GM18907 (cell line): ENCODE data around the gene KDM8.

Source experiments
- ATAC-seq: cut with Tn5 transposase; IDR thresholded peaks from one replicate; pipeline ENCODE4 v1.9.1; 2021; ENCODE audit warnings: mild to moderate bottlenecking, moderate library complexity; ENCODE audit not compliant: unreplicated experiment

KDM8 gene

DNA sequence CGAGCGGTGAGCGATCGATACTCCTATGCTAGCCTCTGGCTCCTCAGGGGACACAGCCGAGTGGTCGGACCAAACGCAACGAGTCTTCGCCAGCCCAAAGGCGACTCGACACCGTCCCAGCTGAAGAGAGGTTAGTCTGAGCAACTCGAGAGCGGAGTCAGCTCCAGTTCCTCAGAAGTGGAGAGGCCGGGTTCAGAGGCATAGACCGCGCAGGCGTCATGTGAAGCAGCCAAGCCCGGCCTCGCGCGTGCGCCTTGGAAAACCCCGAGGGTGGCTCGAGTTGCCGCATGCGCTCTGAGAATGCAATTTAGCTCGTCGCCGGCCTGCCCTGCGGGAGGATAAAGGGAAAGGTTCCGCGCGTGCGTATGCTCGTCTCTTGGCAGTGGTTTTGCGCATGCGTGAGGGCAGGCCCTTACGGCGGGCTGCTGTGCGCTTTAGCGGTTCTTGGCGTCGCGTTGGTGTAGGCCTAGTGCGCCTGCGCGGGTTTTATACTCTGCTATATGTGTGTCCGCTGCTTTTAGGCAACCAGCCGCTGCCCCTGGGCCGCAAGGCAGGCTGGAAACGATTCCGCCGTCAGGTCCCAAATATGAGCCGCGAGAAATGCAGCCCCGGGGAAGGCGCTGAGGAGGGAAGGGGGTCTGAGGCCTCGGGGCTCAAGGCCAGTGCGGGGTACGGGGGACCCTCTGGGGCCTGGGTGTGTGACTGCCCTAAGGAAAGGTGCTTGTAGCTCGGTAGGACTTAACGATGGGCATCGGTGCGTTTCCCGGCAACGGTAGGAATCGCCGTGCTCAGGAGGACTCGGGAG lies at the start of gene KDM8:
Gene KDM8, plus strand, starts transcription at position 20 of the 805 bp plus-strand sequence. CDS start 6,598 bp downstream, outside the sequence.
- ATAC-seq = peak; percentile 88

DNA sequence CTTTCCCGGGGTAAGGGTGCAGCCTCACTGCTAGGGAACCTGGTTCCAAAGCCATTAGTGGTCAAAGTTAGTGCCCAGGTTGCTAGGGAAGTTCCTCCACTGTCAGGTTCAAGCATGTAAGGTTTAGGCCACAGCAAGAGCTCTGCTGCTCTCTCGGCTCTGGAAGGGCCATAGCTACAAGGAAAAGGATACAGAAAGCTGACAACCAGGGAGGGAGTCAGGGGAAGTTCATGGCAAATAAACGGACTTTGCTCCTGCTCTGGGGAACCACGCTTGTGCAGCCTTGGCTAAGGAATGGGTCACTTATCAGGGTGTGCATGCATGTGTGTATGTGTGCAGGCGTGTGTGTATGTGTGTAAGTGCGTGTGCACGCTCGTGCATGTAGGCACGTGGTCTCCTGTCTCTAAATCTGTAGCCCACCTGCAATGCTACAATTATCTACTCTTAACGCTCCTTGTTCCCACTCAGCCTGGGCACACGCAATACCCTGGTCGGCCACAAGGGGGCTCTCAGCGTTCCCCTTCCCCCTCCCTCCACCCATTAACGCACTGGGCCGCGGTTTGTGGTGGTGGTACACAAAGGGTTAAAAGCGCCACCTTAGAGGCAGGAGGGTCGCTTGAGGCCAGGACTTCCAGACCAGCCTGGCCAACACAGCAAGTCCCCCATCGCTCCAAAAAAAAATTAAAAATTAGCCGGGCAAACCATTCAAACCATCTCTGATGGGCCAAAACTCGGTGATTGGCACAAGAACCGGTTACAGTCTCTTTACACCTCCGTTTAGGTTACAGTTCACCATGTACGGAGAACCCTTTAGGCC lies 48.4 kb upstream of the KDM8 start:
- ATAC-seq = no peak

DNA sequence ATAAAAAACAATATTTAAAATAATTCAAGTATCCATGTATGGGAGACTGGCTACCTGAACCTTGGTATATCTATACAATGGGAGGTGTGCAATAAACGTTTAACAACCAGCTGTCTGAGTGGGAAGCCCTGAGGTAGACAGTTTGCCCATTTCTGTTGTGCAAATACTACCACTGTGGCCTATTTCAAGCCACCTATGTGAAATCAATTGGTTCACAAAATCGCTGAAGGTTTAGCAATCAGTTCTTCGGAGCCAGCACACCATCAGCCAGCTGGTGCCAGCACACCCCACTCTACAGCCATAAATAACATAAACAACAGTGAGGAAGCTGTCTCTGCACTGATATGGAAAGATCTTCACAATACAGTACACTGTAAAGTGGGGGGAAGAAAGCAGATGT lies 46.7 kb upstream of the KDM8 start:
- no peak for ATAC-seq

DNA sequence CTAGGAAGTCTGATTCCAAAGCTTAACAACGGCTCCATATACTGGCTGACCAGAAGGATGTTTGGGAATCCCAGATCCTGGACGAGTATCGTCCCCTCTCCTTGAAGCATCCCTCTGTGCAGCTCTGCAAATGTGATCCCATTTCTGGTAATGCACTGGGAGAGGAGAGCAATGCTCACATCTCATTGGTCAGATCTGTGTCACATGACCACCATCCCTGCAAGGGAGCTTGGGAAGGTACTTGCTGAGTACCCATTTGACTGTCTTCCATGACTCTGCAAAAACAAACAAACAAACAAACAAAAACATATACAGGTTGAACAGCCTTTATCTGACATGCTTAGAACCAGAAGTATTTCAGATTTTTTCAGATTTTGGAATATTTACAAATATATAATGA lies 41.9 kb upstream of the KDM8 start:
- no peak for ATAC-seq

DNA sequence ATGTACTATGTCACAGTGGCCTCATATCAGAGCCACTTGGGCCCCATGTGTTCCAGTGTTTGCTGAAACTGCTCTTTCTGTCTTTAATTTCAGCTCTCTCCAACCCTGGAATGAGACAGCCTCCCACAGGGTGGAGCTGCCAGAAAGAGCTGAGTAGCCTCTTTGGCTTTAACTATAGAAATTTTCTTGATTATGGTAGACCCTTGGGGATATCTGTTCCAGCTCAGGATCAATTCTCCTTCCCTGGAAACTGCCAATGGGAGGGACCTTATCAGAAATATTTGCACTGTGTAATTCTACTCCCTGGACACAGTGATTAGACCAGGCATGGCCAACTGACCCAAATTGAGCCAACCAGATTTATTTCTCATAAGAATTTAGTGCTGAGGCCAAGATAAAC lies 39.0 kb upstream of the KDM8 start:
- ATAC-seq = no peak

DNA sequence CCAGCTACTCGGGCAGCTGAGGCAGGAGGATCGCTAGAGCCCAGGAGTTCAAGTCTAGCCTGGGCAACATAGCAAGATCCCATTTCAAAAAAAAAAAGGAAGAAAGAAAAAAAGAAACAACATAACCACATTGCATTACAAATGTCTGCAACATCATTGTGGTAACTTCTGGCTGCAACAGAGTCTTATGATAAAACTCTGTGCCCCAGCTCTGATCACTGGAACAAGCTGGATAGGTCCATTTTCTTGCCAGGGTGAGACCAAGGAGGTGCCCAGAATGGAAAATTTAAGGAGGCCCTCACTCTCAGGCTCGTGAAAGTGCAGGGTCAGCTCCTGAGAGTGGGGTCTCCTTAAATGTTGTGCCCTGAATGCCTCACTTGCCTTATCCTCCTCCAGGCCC lies 37.8 kb upstream of the KDM8 start:
- ATAC-seq = no peak

DNA sequence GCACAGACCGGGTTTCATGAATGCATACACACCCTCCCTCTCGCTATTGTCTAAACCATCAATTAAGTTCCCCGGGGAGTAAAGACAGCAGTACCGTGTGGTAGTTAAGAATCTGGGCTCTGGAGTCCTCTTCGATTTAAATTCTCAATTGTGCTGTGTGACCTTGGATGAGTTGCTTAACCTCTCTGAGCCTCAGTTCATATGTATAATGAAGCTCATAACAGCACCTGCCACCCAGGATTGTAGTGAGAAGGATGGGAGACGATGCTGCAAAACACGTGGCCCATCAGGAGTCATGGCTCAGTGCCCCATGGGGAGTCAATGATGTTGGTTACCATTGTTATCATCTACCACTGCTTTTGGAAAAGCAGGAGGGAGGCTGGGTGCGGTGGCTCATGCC lies 34.5 kb upstream of the KDM8 start:
- ATAC-seq = no peak

DNA sequence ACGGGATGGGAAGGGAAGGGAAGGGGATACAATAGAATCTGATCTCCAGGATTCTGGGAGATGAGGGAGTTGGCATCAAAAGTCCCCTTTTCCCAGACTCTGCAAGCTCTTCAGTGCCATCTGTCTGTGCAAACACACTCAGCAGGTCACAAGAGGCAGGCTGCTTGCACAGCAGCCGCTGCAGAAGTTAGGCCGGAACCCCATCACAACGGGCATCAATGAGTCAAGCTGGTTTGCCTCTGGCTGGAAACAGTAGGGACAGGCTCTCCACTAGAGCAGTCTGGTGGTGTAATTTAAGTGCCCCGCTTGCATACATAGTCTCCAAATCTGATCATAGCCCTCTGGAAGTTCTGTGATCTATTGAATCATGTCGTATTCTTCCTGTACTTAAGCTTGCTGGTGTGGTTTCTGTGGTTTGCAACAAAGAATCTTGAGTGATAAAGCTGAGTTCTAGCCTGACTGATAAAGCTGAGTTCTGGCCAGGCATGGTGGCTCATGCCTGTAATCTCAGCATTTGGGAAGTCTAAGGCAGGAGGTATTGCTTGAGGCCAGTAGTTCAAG lies 33.7 kb upstream of the KDM8 start:
- ATAC-seq = no peak

DNA sequence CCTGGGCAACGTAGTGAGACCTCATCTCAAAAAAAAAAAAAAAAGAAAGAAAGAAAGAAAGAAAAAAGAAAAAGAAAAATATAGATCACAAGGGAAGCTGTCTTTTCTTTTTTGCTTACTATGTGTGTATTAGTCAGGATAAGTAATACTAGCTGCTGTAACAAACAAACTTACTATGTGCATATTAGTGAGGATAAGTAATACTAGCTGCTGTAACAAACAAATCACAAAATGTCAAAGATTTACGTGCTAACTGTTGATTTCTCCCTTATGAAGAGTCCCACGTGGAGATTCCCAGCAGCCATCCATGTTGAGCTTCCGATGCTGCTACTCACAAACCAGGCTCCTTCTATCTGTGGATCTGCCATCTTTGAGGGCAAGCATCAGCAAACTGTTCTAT lies 31.7 kb upstream of the KDM8 start:
- ATAC-seq = no peak

DNA sequence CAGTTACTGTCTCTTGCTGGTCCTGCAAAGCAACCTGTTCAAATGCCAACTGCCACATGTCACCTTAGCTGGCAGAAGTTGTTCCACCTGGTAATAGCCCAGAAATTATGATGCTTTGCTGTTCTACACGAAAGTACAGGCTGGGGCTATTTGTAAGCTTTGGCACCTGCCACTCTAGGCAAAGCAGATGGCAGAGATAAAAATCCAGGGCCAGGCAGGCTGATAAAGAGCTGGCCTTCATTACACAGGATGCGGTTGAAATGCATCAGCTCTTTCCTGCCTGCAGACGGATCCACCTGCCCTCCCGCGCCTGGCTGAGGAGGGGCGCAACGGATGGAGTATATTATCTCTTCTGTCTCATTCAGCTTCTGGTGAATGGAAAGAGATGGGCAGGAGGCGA lies 29.3 kb upstream of the KDM8 start:
- ATAC-seq = peak; percentile 74

DNA sequence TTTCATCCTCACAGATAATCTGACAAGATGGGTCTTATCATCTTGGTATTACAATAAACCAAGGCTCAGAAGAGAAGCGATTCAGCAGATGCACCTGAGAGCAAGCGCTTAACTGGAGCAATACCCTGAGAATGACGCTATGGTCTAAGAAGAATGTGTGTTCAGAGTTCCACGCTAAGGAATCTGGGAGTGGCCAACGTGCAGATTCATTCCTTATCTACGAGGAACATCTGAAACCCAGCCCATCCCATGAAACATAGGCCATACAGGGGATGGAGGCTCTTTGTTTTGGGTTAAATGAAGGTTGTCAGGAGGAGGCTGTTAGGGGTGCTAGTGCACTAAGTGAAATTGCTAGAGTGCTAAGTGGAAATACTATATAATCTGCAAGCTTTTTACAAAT lies 28.5 kb upstream of the KDM8 start:
- ATAC-seq = no peak

DNA sequence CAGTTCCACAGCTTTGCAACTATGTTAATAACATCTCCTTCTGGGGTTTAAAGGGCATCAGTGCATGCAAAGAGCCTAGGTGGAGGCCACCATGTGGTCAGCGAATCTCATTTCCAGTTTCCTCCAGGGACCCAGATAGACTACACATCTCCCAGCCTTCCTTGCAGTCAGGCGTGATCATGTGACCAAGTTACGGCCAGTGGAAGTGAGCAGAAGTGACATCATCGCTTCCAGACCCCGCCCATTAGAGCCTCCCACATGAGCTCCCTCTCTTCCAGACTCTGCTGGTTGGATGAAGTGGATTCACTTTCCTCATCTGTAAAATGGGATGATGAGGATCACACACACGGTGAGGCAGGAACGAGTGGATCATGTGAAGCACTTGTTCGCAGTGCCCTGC lies 27.4 kb upstream of the KDM8 start:
- ATAC-seq = no peak

DNA sequence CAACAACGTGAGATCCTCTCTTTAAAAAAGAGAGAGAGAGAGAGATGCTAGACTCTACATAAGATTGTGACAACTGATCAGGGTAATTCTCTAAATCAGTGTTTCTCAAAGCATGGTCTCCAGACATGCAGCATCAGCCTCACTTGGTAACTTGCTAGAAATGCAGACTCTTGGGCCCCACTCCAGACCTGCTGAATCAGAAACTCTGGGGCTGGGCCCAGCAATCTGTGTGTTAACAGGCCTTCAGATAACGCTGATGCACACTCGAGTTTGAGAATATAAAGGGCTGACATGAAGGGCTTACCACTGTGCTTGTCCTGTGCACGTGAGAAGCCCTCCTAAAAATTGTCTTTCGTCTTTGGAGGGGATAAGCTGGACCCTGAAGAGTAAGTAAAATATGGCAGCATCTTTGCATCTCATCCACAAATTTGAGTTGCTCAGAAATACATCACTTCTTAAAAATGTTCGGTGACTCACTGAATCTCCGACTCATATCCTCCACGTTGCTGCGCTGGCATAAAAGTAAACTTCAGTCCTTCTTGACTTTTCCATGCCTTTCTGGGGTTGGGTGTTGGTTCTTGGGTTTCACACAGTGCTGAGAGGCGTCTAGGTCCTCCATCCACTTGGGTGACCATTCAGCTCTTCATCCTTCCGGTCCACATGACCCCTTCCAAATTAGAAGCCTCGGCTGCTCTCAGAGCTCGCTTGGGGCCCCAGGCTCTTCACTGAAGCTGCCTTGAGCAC lies 26.1 kb upstream of the KDM8 start:
- no peak for ATAC-seq

DNA sequence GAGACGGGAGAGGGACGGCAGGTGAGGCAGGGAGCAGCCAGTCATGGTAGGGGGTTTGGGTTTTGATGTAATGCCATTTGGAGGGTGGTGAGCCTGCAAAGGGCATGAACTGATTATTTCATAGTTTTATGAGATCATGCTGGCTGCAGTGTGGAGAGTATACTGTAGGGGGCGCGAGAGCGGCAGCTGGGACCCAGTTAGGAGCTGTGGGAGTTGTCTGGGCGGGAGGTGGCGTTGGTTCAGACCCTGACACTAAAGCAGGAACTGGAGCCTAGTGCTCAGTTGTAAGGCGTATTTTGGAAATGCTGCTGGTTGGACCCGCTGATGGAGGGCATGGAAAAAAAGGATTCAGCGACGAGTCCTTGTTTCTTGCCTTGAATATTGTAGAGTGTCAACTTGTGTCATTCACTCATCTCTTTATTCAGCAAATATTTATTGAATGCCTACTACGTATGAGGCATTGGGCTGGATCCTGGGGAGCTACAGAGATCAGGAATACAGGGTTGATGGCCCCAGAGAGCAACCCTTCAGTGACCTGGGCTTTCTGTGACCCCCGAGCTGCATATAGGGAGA lies 23.7 kb upstream of the KDM8 start:
- peak; percentile 74 for ATAC-seq

DNA sequence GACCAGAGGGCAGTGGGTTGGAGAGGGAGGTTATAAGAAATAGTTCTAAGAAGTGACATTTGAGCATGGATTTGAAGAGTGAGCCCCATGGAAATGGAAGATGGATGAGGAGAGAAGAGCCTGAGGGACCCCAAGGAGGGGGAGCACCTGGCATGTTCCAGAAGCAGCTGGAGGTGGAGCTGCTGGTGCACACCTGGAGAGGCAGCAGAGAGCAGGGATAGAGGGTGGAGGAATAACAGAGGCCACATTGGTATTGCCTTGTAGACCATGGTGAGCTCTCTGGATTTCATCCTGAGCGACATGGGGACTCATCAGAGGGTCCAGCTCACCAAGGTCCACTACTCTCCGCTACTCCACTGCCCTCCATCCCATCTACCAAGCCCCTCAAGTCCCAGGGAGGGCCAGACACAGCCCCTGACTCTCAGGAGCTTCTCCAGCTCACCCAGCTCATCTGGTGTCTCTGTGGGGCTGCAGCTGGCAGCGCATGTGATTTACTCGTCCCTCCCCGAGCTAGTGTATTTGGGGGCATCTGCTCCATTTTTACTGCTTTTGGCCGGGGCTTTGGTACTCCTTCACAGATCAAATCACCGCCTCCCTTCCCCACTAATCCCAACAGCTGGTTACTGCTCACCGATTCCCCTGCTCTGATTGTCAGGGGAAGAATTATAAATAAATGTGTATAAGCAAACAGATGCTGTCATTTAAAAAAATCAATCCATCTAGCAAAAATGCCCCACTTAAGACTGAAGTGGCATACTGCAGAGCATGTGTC lies 22.1 kb upstream of the KDM8 start:
- no peak for ATAC-seq

DNA sequence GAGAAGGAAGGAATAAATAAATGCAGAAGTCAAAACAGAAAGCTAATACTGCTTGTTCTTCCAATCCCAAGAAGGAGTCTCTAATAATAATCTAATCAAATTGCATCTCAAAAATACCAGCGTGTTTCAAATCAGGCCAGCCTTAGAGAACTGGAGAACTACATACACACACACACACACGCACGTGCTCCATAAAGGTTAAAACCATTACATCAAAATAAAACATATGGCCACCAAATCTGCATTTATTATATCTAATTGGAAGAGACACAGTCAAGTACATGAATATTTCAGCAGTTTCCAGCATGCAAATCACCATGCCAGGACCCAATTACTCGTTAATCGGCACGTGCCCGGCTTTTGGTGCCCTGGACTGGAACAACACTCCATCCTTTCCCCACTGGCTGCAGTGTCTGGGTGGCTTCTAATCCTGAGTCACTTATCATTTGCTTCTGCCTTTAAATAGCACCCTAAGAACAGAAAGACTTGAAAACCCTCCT lies 20.4 kb upstream of the KDM8 start:
- ATAC-seq = no peak

DNA sequence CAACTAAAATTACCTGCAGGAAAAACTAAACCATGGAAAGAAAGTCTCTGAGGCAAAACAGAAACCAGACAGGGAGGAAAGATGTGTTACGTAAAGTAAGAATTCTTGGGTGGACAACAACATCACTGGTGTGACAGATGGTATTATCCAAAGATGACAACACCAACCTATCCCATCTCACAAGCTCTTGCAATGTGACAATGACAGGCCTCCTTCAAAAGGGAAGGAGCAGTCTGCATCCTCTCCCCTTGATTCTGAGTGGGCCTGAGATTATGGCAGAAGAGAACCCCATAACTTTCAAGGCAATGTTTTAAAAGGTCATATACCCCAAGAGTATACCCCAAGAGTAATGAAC lies 17.6 kb upstream of the KDM8 start:
- no peak for ATAC-seq

DNA sequence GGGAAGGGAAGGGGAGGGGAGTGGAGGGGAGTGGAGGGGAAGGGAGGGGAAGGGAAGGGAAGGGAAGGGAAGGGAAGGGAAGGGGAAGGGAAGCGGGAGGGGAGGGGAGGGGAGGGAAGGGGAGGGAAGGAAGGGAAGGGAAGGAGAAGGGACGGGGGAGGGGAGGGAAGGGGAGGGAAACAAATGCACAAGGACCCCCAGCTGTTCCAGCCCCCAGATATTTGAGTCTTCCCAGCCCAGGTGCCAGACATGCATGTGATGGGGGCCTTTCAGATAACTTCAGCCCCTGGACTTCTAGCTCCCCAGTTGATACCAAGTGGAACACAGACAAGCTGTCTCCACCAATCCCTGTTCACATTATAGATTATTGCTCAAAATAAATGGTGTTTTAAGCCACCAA lies 14.7 kb upstream of the KDM8 start:
- ATAC-seq = no peak

DNA sequence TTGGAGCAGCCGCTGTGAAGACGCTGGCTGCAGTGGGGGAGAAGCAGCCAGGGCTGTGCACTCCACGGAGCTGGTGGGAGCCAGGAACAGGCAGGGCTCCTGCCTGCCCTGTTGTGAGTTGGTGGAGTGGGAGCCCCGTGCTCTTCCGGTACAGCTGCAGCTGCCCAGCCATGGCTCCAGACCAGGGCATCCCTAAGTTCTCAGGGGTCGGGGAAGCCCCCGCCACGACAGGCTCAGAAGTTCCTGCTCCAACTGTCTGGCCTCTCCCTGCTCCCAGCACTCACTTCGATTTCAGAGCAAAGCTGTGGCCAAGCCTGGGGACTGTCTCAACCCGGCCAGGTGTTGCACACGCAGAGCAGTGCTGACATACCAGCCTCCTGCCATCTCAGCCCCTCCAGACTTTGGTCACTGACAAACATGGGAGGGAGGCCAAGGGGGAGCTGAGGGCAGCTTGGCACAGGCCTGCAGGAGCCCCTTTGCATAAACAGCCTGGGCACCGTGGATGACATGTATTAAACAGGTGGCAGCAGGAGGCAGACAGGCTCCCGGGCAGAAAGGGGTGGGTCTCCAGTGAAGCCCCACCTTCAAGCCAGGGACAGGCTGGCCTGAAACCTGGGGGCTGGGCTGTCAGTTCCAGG lies 13.9 kb upstream of the KDM8 start:
- ATAC-seq = no peak
